Measurements from ENCODE around the gene PRDM16. TPM values are rescaled to one million over a fixed set of nuclear protein-coding genes. Genes with fewer than 3 reads are reported as not detected.

PRDM16 gene
- total RNA-seq, 2 experiments from 2014 or later, result not detected

DNA sequence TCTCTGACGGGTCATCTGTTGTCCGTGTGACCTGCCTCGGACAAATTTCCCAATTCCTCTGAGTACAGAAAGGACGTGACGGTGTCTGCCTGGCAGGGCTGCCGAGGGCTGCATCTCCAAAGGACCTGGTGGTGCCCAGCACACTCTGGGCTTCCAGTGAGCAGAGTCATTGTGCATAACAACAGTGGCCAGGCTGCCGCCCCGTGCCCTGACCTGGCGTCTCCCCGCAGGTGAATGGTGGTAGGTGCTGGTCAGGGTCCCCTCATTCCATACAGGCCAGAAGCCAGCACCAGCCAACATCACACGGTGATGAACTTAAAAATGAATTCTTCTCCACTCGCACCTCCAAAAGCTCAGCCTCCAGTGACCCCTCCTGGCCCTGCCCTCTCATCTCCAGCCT lies 28.2 kb downstream of the PRDM16 start:
- no peaks in the 10 kb centered on the region for H4K20me1 ChIP-seq (ENCODE audit: insufficient read depth, low read length)
- H3K27ac ChIP-seq (ENCODE audit: low read depth, low read length, poor library complexity, severe bottlenecking), result no peak overlapping the region
- DNase-seq (ENCODE audit: low spot score), result no peak
- no peaks in the 10 kb centered on the region for H3K9me2 ChIP-seq (ENCODE audit: insufficient read depth, low read length)
- H3K4me3 ChIP-seq (ENCODE audit: low read depth, low read length, poor library complexity, severe bottlenecking), result no peak overlapping the region
- POLR2A ChIA-PET, result no interaction called here
- CTCF ChIA-PET (ENCODE audit: unreplicated experiment), result no interaction called here
- H2AFZ ChIP-seq (ENCODE audit: low read length), result no peak overlapping the region
- no peaks in the 10 kb centered on the region for H3K4me1 ChIP-seq (ENCODE audit: insufficient read depth, low read length, poor library complexity, severe bottlenecking)
- BruUV-seq (replicated peaks), result no TSS peak
- intact Hi-C loops (cut with micrococcal nuclease; ENCODE audit: unreplicated experiment), result no loop called here
- H3K36me3 ChIP-seq (ENCODE audit: insufficient read depth, low read length), result no peaks in the 10 kb centered on the region
- H3K9me3 ChIP-seq (ENCODE audit: low read length), result no peaks in the 10 kb centered on the region
- no peak overlapping the region for H3K4me2 ChIP-seq (ENCODE audit: low read length)
- TF ChIP-seq, protein P1, sequence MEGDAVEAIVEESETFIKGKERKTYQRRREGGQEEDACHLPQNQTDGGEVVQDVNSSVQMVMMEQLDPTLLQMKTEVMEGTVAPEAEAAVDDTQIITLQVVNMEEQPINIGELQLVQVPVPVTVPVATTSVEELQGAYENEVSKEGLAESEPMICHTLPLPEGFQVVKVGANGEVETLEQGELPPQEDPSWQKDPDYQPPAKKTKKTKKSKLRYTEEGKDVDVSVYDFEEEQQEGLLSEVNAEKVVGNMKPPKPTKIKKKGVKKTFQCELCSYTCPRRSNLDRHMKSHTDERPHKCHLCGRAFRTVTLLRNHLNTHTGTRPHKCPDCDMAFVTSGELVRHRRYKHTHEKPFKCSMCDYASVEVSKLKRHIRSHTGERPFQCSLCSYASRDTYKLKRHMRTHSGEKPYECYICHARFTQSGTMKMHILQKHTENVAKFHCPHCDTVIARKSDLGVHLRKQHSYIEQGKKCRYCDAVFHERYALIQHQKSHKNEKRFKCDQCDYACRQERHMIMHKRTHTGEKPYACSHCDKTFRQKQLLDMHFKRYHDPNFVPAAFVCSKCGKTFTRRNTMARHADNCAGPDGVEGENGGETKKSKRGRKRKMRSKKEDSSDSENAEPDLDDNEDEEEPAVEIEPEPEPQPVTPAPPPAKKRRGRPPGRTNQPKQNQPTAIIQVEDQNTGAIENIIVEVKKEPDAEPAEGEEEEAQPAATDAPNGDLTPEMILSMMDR (conservative IDR thresholded peaks at IDR 0.05; ENCODE audit: low read length), result no peak
- TF ChIP-seq EZH2phosphoT487 (IDR thresholded peaks at IDR 0.05; ENCODE audit: borderline replicate concordance, low read depth, low read length), result no peak
- no peaks in the 10 kb centered on the region for H3K79me2 ChIP-seq (ENCODE audit: insufficient read depth, low read depth, low read length)

GRCh38 chr1:3097861-3098260 lies 28.9 kb downstream of the PRDM16 start:
- ChIA-PET POLR2A (no interaction called here), CTCF (ENCODE audit: unreplicated experiment) (no interaction called here)
- no peaks in the 10 kb centered on the region for H3K9me2 ChIP-seq (ENCODE audit: insufficient read depth, low read length)
- H2AFZ ChIP-seq (ENCODE audit: low read length), result no peak overlapping the region
- no peak overlapping the region for H3K4me2 ChIP-seq (ENCODE audit: low read length)
- no peak overlapping the region for H3K27ac ChIP-seq (ENCODE audit: low read depth, low read length, poor library complexity, severe bottlenecking)
- no peaks in the 10 kb centered on the region for H3K79me2 ChIP-seq (ENCODE audit: insufficient read depth, low read depth, low read length)
- no peaks in the 10 kb centered on the region for H3K4me1 ChIP-seq (ENCODE audit: insufficient read depth, low read length, poor library complexity, severe bottlenecking)
- no TSS peak for BruUV-seq (replicated peaks)
- no peak overlapping the region for H3K4me3 ChIP-seq (ENCODE audit: low read depth, low read length, poor library complexity, severe bottlenecking)
- no peaks in the 10 kb centered on the region for H3K9me3 ChIP-seq (ENCODE audit: low read length)
- no peak for DNase-seq (ENCODE audit: low spot score)
- H4K20me1 ChIP-seq (ENCODE audit: insufficient read depth, low read length), result no peaks in the 10 kb centered on the region
- no peaks in the 10 kb centered on the region for H3K36me3 ChIP-seq (ENCODE audit: insufficient read depth, low read length)
- intact Hi-C loops (cut with micrococcal nuclease; ENCODE audit: unreplicated experiment), result no loop called here
- TF ChIP-seq, protein P1 (conservative IDR thresholded peaks at IDR 0.05; ENCODE audit: low read length), result no peak
- no peak for TF ChIP-seq EZH2phosphoT487 (IDR thresholded peaks at IDR 0.05; ENCODE audit: borderline replicate concordance, low read depth, low read length)

- no peaks in the 10 kb centered on the region for H3K9me3 ChIP-seq (ENCODE audit: low read length)
- ChIA-PET CTCF (ENCODE audit: unreplicated experiment) (no interaction called here), POLR2A (no interaction called here)
- no peaks in the 10 kb centered on the region for H4K20me1 ChIP-seq (ENCODE audit: insufficient read depth, low read length)
- DNase-seq (ENCODE audit: low spot score), result no peak
- H3K4me3 ChIP-seq (ENCODE audit: low read depth, low read length, poor library complexity, severe bottlenecking), result no peak overlapping the region
- H3K27ac ChIP-seq (ENCODE audit: low read depth, low read length, poor library complexity, severe bottlenecking), result no peak overlapping the region
- H3K79me2 ChIP-seq (ENCODE audit: insufficient read depth, low read depth, low read length), result no peaks in the 10 kb centered on the region
- intact Hi-C loops (cut with micrococcal nuclease; ENCODE audit: unreplicated experiment), result no loop called here
- no peaks in the 10 kb centered on the region for H3K36me3 ChIP-seq (ENCODE audit: insufficient read depth, low read length)
- H3K4me1 ChIP-seq (ENCODE audit: insufficient read depth, low read length, poor library complexity, severe bottlenecking), result no peaks in the 10 kb centered on the region
- H2AFZ ChIP-seq (ENCODE audit: low read length), result no peak overlapping the region
- TF ChIP-seq EZH2phosphoT487 (IDR thresholded peaks at IDR 0.05; ENCODE audit: borderline replicate concordance, low read depth, low read length), result no peak
- TF ChIP-seq, protein P1 (conservative IDR thresholded peaks at IDR 0.05; ENCODE audit: low read length), result no peak
- H3K9me2 ChIP-seq (ENCODE audit: insufficient read depth, low read length), result no peaks in the 10 kb centered on the region
- no TSS peak for BruUV-seq (replicated peaks)
- H3K4me2 ChIP-seq (ENCODE audit: low read length), result no peak overlapping the region
Observed at GRCh38 chr1:3099861-3100260, 30.9 kb downstream of the PRDM16 start.
